ENCODE measurements around the gene KIF7. TPM values are rescaled to one million over a fixed set of nuclear protein-coding genes. Genes with fewer than 3 reads are reported as not detected.

KIF7 gene
- polyA plus RNA-seq, 1 donor from 2014 or later, result 5.2 TPM

GRCh38 chr15:89681146-89681545 is 25.9 kb upstream of the KIF7 start:
- Histone ChIP-seq H2AFZ (ENCODE audit: low read depth, low read length) (no peak overlapping the region), H3K36me3 (ENCODE audit: insufficient read depth, low read length) (no peaks in the 10 kb centered on the region), H3K27ac (ENCODE audit: low read length) (no peak overlapping the region), H3K4me2 (ENCODE audit: low read length) (no peak overlapping the region), H3K9me2 (ENCODE audit: insufficient read depth, low read length) (no peaks in the 10 kb centered on the region), H3F3A (ENCODE audit: insufficient read depth, low read length, poor library complexity, severe bottlenecking) (no peaks in the 10 kb centered on the region), H3K79me2 (replicated peaks; ENCODE audit: insufficient read depth, low read length) (no peaks in the 10 kb centered on the region), H3K27me3 (ENCODE audit: insufficient read depth, low read depth, low read length) (no peaks in the 10 kb centered on the region), H4K20me1 (ENCODE audit: insufficient read depth) (no peaks in the 10 kb centered on the region), H3K9ac (ENCODE audit: low read length) (no peak overlapping the region), H3K4me3 (ENCODE audit: low read length) (no peak overlapping the region), H3K9me3 (ENCODE audit: low read length) (no peaks in the 10 kb centered on the region)
- TF ChIP-seq RAD21 (conservative IDR thresholded peaks at IDR 0.05) (no peak), MXI1 (conservative IDR thresholded peaks at IDR 0.05; ENCODE audit: poor library complexity, severe bottlenecking) (no peak), EZH2 (IDR thresholded peaks at IDR 0.05; ENCODE audit: borderline replicate concordance, insufficient read depth, low read length, poor library complexity, severe bottlenecking) (no peak), POLR2AphosphoS5 (IDR thresholded peaks at IDR 0.05) (no peak), CTCF (IDR thresholded peaks at IDR 0.05; ENCODE audit: poor library complexity, severe bottlenecking) (no peak), EP300 (conservative IDR thresholded peaks at IDR 0.05; ENCODE audit: poor library complexity, severe bottlenecking) (no peak), TAF1 (IDR thresholded peaks at IDR 0.05; ENCODE audit: low read depth) (no peak), SMC3 (conservative IDR thresholded peaks at IDR 0.05; ENCODE audit: poor library complexity) (no peak), REST (IDR thresholded peaks at IDR 0.05; ENCODE audit: borderline replicate concordance) (no peak)

- no peak overlapping the region for H2AFZ ChIP-seq (ENCODE audit: low read depth, low read length)
Measured at GRCh38 chr15:89680282-89680873, 25.1 kb upstream of the KIF7 start.

More at GRCh38 chr15:89680282-89680873, 25.1 kb upstream of the KIF7 start:
- TF ChIP-seq SMC3 (conservative IDR thresholded peaks at IDR 0.05; ENCODE audit: poor library complexity), result no peak
- no peak for TF ChIP-seq POLR2AphosphoS5 (IDR thresholded peaks at IDR 0.05)
- TF ChIP-seq MXI1 (conservative IDR thresholded peaks at IDR 0.05; ENCODE audit: poor library complexity, severe bottlenecking), result no peak
- TF ChIP-seq REST (IDR thresholded peaks at IDR 0.05; ENCODE audit: borderline replicate concordance), result no peak
- TF ChIP-seq TAF1 (IDR thresholded peaks at IDR 0.05; ENCODE audit: low read depth), result no peak
- no peak for TF ChIP-seq EZH2 (IDR thresholded peaks at IDR 0.05; ENCODE audit: borderline replicate concordance, insufficient read depth, low read length, poor library complexity, severe bottlenecking)
- TF ChIP-seq EP300 (conservative IDR thresholded peaks at IDR 0.05; ENCODE audit: poor library complexity, severe bottlenecking), result no peak
- no peak for TF ChIP-seq CTCF (IDR thresholded peaks at IDR 0.05; ENCODE audit: poor library complexity, severe bottlenecking)
- TF ChIP-seq RAD21 (conservative IDR thresholded peaks at IDR 0.05), result no peak
- Histone ChIP-seq H3K36me3 (ENCODE audit: insufficient read depth, low read length) (no peaks in the 10 kb centered on the region), H3K4me2 (ENCODE audit: low read length) (no peak overlapping the region), H3F3A (ENCODE audit: insufficient read depth, low read length, poor library complexity, severe bottlenecking) (no peaks in the 10 kb centered on the region), H3K79me2 (replicated peaks; ENCODE audit: insufficient read depth, low read length) (no peaks in the 10 kb centered on the region), H3K27me3 (ENCODE audit: insufficient read depth, low read depth, low read length) (no peaks in the 10 kb centered on the region), H3K9ac (ENCODE audit: low read length) (no peak overlapping the region), H4K20me1 (ENCODE audit: insufficient read depth) (no peaks in the 10 kb centered on the region), H3K4me3 (ENCODE audit: low read length) (no peak overlapping the region), H3K9me3 (ENCODE audit: low read length) (no peaks in the 10 kb centered on the region), H3K27ac (ENCODE audit: low read length) (no peak overlapping the region), H3K9me2 (ENCODE audit: insufficient read depth, low read length) (no peaks in the 10 kb centered on the region)
